A673 (cell line): ENCODE measurements around the gene NRDC.

ENCODE experiments used
- EZH2 ChIP-seq: fragments of 200-600 bp; sonication (generic); IDR thresholded peaks from 2 replicates; pipeline ENCODE4 v1.6.1; 2017; ENCODE audit warnings: borderline replicate concordance, low read depth, mild to moderate bottlenecking, mixed read lengths, antibody characterized with exemption, low read length; ENCODE audit not compliant: poor library complexity, severe bottlenecking
- TF ChIP-seq, protein P1 (sequence below): fragments of 300-800, 200-600 bp; sonication (generic); conservative IDR thresholded peaks from 2 replicates; pipeline ENCODE4 v1.5.1; 2017; ENCODE audit warnings: low read depth, mild to moderate bottlenecking, antibody characterized with exemption, low read length, moderate library complexity, mixed read lengths

DNA sequence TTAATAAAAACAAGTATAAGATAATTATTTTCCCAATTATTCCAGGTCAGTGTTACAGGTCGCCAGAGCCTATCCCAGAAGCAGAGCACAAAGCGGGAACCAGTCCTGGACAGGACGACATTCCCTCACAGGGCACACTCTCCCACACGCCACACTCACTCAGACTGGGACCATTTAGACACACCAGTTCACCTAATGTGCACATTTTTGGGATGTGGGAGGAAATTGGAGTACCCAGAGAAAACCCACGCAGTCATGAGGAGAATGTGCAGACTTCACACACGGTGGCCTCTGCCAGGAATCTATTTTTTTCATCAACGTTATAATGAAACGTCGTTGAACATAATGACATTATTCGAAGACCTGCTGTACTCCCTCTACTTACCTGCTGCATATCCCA is 20.5 kb upstream of the NRDC start:
- TF ChIP-seq, protein P1, sequence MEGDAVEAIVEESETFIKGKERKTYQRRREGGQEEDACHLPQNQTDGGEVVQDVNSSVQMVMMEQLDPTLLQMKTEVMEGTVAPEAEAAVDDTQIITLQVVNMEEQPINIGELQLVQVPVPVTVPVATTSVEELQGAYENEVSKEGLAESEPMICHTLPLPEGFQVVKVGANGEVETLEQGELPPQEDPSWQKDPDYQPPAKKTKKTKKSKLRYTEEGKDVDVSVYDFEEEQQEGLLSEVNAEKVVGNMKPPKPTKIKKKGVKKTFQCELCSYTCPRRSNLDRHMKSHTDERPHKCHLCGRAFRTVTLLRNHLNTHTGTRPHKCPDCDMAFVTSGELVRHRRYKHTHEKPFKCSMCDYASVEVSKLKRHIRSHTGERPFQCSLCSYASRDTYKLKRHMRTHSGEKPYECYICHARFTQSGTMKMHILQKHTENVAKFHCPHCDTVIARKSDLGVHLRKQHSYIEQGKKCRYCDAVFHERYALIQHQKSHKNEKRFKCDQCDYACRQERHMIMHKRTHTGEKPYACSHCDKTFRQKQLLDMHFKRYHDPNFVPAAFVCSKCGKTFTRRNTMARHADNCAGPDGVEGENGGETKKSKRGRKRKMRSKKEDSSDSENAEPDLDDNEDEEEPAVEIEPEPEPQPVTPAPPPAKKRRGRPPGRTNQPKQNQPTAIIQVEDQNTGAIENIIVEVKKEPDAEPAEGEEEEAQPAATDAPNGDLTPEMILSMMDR: no peak
- TF ChIP-seq EZH2: no peak
